Thoracic aorta (tissue), 2 donors: ENCODE data around the gene ZKSCAN3. TPM values are rescaled to one million over a fixed set of nuclear protein-coding genes. Genes with fewer than 3 reads are reported as not detected.
"Not testable (repeated sequence)": the region's sequence is repeated elsewhere in the genome, so short reads cannot be mapped to it uniquely, and the experiment has no call there.

ENCODE experiments used
- ATAC-seq: fragments of 150-250 bp; one replicate; pipeline ENCODE4 v1.8.0; 2017; ENCODE audit warnings: low read depth; ENCODE audit not compliant: insufficient number of reproducible peaks, low FRiP score
- DNase-seq: peaks from one replicate; pipeline ENCODE4 v3.0.0-alpha.2; 2020; ENCODE audit warnings: low spot score
- H3K27ac ChIP-seq, 2 donors: fragments of 200-600 bp; sonication (generic); 1 replicate in 1 of 2; 2 replicates in 1 of 2; pipeline ENCODE4 v1.5.1; 2016; ENCODE audit warnings: mild to moderate bottlenecking in 2 of 2, moderate library complexity in 2 of 2
- H3K27me3 ChIP-seq: fragments of 200-600 bp; sonication (generic); replicated peaks from 2 replicates; pipeline ENCODE4 v1.6.0; 2016; ENCODE audit warnings: mild to moderate bottlenecking; ENCODE audit not compliant: insufficient read depth
- H3K36me3 ChIP-seq: fragments of 200-600 bp; sonication (generic); one replicate; pipeline ENCODE4 v1.5.1; 2016
- H3K4me1 ChIP-seq, 2 donors: fragments of 200-600 bp; sonication (generic); 1 replicate in 1 of 2; 2 replicates in 1 of 2; pipeline versions ENCODE4 v1.5.1 to v1.6.0; 2016; ENCODE audit warnings: low read depth in 2 of 2, mild to moderate bottlenecking in 1 of 2; ENCODE audit not compliant: control insufficient read depth in 1 of 2
- H3K4me3 ChIP-seq: fragments of 200-600 bp; sonication (generic); 2 replicates; pipeline ENCODE4 v1.5.1; 2016; ENCODE audit warnings: mild to moderate bottlenecking
- H3K9me3 ChIP-seq: fragments of 200-600 bp; sonication (generic); 2 replicates; pipeline ENCODE4 v1.5.1; 2016
- total RNA-seq, 2 donors: library from RNA; depleted of rRNA; stranded (reverse); fragments of >200 nt; gene quantifications; one replicate each; pipeline versions ENCODE4 v1.1.0 to v1.2.3, GENCODE V29; 2016
- TF ChIP-seq, protein P1 (sequence below): fragments of 200-600 bp; sonication (generic); IDR thresholded peaks from one replicate; pipeline ENCODE4 v1.5.1; 2019; ENCODE audit warnings: antibody characterized with exemption

The ZKSCAN3 gene
- total RNA-seq: 1 to 10 TPM; 3.4 to 4.5 TPM

DNA sequence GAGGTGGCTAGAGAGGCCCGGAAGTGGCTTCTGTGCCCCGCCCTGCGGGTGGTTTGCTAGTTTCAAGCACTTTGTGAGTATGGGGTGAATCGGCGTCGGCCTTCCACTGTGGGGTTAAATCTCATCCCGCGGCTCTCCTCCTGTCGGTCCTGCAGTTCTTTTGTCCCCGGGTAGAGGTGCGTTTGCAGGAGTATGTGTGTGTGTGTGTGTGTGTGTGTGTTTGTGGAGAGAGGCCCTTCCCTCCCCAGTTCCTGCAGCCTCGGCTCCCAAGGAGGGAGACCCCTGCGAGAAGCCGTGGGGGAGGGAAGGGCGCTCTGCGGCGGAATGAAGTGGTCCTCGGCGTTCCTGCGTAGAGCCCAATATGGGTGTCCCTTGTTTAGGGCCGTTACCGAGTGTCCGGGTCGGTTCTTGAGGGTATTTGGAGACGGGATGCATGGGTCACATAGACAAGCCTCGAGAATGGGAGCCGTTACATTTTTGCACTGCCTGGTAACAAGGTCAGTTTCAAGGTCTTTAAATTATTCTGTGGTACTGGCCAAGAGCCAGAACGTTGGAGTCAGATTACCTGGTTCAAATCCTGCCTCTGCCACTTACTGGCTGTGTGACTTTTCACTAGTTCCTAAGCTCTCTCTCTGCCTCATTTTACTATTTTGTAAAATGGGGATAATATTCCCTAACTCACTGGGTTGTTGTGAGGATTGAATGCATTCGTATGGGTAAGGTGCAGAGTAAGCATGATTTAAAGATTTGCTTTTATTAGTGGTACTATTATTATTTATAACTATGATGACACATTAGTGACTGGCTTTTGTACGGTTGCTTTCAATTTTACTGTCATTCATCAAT lies at the start of gene ZKSCAN3:
ZKSCAN3 (plus strand) TSS at position 56 of the 846 bp plus-strand sequence. CDS start 9,640 bp downstream, outside the sequence.
- H3K36me3 ChIP-seq: no peaks in the 10 kb centered on the region
- peak within 1 kb of the TSS; percentile 97 for H3K4me3 ChIP-seq
- peak within 1 kb of the TSS; percentile 54 to 75 for H3K27ac ChIP-seq
- no peaks in the 10 kb centered on the region for H3K27me3 ChIP-seq
- DNase-seq (peak; percentile 44), ATAC-seq (peak; percentile 61)
- H3K9me3 ChIP-seq: no peaks in the 10 kb centered on the region
- TF ChIP-seq, protein P1, sequence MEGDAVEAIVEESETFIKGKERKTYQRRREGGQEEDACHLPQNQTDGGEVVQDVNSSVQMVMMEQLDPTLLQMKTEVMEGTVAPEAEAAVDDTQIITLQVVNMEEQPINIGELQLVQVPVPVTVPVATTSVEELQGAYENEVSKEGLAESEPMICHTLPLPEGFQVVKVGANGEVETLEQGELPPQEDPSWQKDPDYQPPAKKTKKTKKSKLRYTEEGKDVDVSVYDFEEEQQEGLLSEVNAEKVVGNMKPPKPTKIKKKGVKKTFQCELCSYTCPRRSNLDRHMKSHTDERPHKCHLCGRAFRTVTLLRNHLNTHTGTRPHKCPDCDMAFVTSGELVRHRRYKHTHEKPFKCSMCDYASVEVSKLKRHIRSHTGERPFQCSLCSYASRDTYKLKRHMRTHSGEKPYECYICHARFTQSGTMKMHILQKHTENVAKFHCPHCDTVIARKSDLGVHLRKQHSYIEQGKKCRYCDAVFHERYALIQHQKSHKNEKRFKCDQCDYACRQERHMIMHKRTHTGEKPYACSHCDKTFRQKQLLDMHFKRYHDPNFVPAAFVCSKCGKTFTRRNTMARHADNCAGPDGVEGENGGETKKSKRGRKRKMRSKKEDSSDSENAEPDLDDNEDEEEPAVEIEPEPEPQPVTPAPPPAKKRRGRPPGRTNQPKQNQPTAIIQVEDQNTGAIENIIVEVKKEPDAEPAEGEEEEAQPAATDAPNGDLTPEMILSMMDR: no peak
- peaks cover 12 to 21% of the 10 kb centered on the region in 2 donors for H3K4me1 ChIP-seq

DNA sequence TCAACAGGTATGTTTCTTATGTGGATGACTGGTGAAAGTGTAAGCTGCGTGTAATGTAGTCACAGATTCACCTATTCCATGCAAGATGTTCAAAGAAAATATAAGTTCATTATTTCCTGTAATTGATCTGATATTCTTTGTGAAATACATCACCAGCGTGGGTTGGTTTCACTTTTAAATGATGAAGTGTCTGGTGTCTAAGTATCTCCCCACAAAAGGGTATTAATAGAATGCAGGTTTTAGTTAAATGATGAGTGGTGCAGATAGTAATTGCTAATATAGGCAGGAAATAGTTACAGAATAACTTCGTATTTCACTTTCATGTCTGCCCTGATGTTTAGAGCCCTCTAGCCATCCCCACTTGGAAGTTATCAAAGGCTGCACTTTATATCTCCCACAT lies 46.2 kb upstream of the ZKSCAN3 start:
- TF ChIP-seq, protein P1: no peak
- Histone ChIP-seq H3K4me1 (no peaks in the 10 kb centered on the region), H3K4me3 (no peak overlapping the region), H3K9me3 (peaks cover 9% of the 10 kb centered on the region), H3K27ac (no peak overlapping the region), H3K27me3 (no peaks in the 10 kb centered on the region), H3K36me3 (peaks cover 11% of the 10 kb centered on the region)
- ATAC-seq: no peak
- DNase-seq: no peak

DNA sequence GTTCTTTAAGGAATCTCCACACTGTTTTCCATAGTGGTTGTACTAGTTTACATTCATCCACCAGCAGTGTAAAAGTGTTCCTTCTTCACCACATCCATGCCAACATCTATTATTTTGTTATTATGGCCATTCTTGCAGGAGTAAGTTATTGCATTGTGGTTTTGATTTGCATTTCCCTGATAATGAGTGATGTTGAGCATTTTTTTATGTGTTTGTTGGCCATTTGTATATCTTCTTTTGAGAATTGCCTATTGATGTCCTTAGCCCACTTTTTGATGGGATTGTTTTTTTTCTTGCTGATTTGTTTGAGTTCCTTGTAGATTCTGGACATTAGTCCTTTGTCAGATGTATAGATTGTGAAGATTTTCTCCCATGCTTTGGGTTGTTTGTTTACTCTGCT lies 43.4 kb upstream of the ZKSCAN3 start:
- ATAC-seq, H3K4me3 ChIP-seq, H3K36me3 ChIP-seq, H3K4me1 ChIP-seq, H3K27me3 ChIP-seq, DNase-seq, H3K27ac ChIP-seq: not testable (repeated sequence)
- H3K9me3 ChIP-seq: peaks cover 11% of the 10 kb centered on the region

DNA sequence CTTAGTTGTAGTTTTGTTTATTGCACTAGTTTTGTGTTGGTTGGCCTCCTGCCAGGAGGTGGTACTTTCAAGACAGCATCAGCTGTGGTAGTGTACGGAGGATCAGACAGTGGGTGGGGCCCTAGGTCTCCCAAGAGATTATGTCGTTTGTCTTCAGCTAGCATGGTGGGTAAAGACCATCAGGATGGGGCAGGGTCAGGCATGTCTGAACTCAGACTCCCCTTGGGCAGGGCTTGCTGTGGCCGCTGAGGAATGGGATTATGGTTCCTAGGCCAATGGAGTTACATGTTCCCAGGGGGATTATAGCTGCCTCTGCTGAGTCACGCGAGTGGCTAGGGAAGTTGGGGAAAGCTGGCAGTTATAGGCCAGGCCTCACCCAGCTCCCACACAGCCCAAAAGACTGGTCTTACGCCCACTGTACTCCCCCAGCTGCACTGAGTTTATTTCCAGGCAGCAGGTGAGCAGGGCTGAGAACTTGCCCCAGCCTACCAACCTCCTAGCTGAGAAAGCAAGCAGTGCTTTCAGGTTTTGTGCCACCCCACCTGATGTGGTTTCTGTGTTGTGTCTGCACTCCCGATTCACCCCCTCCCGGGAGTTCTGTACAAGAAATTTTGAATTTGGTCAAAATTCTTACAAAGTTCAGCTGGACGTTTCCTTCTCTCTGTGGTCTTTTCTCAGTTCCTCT lies 38.5 kb upstream of the ZKSCAN3 start:
- TF ChIP-seq, protein P1: no peak
- no peak for ATAC-seq
- no peaks in the 10 kb centered on the region for H3K27me3 ChIP-seq
- peaks cover 6% of the 10 kb centered on the region for H3K9me3 ChIP-seq
- no peaks in the 10 kb centered on the region for H3K4me1 ChIP-seq
- H3K36me3 ChIP-seq: peaks cover 5% of the 10 kb centered on the region
- no peak overlapping the region for H3K27ac ChIP-seq
- no peak for DNase-seq
- no peak overlapping the region for H3K4me3 ChIP-seq

DNA sequence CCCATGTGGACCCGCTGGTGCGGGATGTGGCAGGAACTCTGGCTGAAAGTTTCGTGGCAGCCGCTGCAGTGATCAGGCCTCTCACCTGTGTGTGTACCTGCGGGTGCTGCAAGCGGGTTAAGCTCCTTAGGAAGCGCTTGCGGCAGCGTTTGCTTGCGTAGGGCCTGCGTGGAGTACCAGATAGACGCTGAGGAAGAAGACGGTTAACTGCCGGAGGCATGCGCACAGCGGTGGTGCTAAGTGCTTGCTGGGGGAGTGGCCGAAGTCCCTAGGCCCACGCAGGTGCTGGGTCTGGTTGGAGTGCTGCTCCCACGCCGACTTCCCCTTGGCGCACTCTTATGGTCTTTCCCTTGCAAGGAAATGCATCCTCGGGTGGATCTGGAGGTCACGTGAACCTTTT lies 36.8 kb upstream of the ZKSCAN3 start:
- TF ChIP-seq, protein P1: no peak
- ATAC-seq: no peak
- Histone ChIP-seq H3K4me3 (no peak overlapping the region), H3K4me1 (no peaks in the 10 kb centered on the region), H3K27ac (no peak overlapping the region), H3K9me3 (peaks cover 4% of the 10 kb centered on the region), H3K36me3 (peaks cover 5% of the 10 kb centered on the region), H3K27me3 (no peaks in the 10 kb centered on the region)
- DNase-seq: no peak
